Muscle layer of duodenum (tissue), 2 donors: Measurements from ENCODE around the gene AGMAT.

Source experiments
- H3K27ac ChIP-seq: one replicate; pipeline ENCODE4 v1.7.0; 2013; ENCODE audit warnings: mild to moderate bottlenecking, low read length
- H3K27me3 ChIP-seq: one replicate; pipeline ENCODE4 v1.7.0; 2013; ENCODE audit warnings: low read depth, mild to moderate bottlenecking, control low read depth, low read length
- H3K36me3 ChIP-seq, 2 donors: one replicate each; pipeline ENCODE4 v1.7.0; 2013; ENCODE audit warnings: low read length in 2 of 2, control low read depth in 1 of 2, mild to moderate bottlenecking in 1 of 2; ENCODE audit not compliant: insufficient read depth in 2 of 2, control insufficient read depth in 1 of 2
- H3K4me1 ChIP-seq, 2 donors: one replicate each; pipeline ENCODE4 v1.7.0; 2013; ENCODE audit warnings: low read length in 2 of 2, mild to moderate bottlenecking in 2 of 2, control low read depth in 1 of 2, moderate library complexity in 1 of 2; ENCODE audit not compliant: insufficient read depth in 2 of 2, control insufficient read depth in 1 of 2
- H3K4me3 ChIP-seq, 2 donors: one replicate each; pipeline ENCODE4 v1.7.0; 2013; ENCODE audit warnings: low read length in 2 of 2, low read depth in 1 of 2, mild to moderate bottlenecking in 1 of 2
- H3K9me3 ChIP-seq, 2 donors: one replicate each; pipeline ENCODE4 v1.7.0; 2013; ENCODE audit warnings: low read length in 2 of 2, control low read depth in 1 of 2, mild to moderate bottlenecking in 1 of 2; ENCODE audit not compliant: control insufficient read depth in 1 of 2
- donor health status: healthy.

AGMAT gene

GRCh38 chr1:15526490-15527339 lies 58.1 kb downstream of the AGMAT start, which contains the start of gene DNAJC16:
TSS of gene DNAJC16 (plus strand) at chr1:15526848. CDS start at chr1:15529106, 2,258 bp downstream.
- Histone ChIP-seq H3K4me1 (peaks cover 7 to 29% of the 10 kb centered on the region in 2 donors), H3K4me3 (peak within 1 kb of the TSS; percentile 60 to 91), H3K27ac (peak within 1 kb of the TSS; percentile 96), H3K9me3 (no peaks in the 10 kb centered on the region), H3K27me3 (no peaks in the 10 kb centered on the region), H3K36me3 (peaks cover 4 to 7% of the 10 kb centered on the region in 2 donors)

- peaks cover 7 to 29% of the 10 kb centered on the region in 2 donors for H3K4me1 ChIP-seq
- H3K36me3 ChIP-seq = peaks cover 4 to 6% of the 10 kb centered on the region in 2 donors
- H3K4me3 ChIP-seq = peak overlapping the region; percentile 60 to 91
- no peaks in the 10 kb centered on the region for H3K27me3 ChIP-seq
- peak overlapping the region; percentile 96 for H3K27ac ChIP-seq
- H3K9me3 ChIP-seq = no peaks in the 10 kb centered on the region
These were observed 58.8 kb downstream of the AGMAT start for GRCh38 chr1:15526021-15526489.

GRCh38 chr1:15525050-15526020 lies 59.5 kb downstream of the AGMAT start:
- peak overlapping the region; percentile 60 to 91 for H3K4me3 ChIP-seq
- H3K9me3 ChIP-seq = no peaks in the 10 kb centered on the region
- peaks cover 7 to 29% of the 10 kb centered on the region in 2 donors for H3K4me1 ChIP-seq
- H3K27me3 ChIP-seq = no peaks in the 10 kb centered on the region
- peak overlapping the region; percentile 96 for H3K27ac ChIP-seq
- H3K36me3 ChIP-seq = peaks cover 2% of the 10 kb centered on the region in 2 donors

- H3K4me1 ChIP-seq = peaks cover 7 to 29% of the 10 kb centered on the region in 2 donors
- H3K27me3 ChIP-seq = no peaks in the 10 kb centered on the region
- H3K36me3 ChIP-seq = no peaks in the 10 kb centered on the region
- no peaks in the 10 kb centered on the region for H3K9me3 ChIP-seq
- no peak overlapping the region for H3K27ac ChIP-seq
- H3K4me3 ChIP-seq = peak overlapping the region in 1 of 2 donors; percentile 72
These were observed 60.4 kb downstream of the AGMAT start for GRCh38 chr1:15524283-15525049.

GRCh38 chr1:15524021-15524282 lies 60.9 kb downstream of the AGMAT start, which contains the start of gene CASP9:
TSS of gene CASP9 (minus strand) at chr1:15524215. CDS start at chr1:15524200, 15 bp downstream.
- Histone ChIP-seq H3K27me3 (no peaks in the 10 kb centered on the region), H3K36me3 (no peaks in the 10 kb centered on the region), H3K9me3 (no peaks in the 10 kb centered on the region), H3K27ac (peak within 1 kb of the TSS; percentile 96), H3K4me1 (peaks cover 7 to 29% of the 10 kb centered on the region in 2 donors), H3K4me3 (peak within 1 kb of the TSS; percentile 67 to 91)

GRCh38 chr1:15523104-15524020 lies 61.5 kb downstream of the AGMAT start:
- H3K9me3 ChIP-seq = no peaks in the 10 kb centered on the region
- no peaks in the 10 kb centered on the region for H3K36me3 ChIP-seq
- H3K4me3 ChIP-seq = peak overlapping the region; percentile 67 to 72
- H3K4me1 ChIP-seq = peaks cover 7 to 29% of the 10 kb centered on the region in 2 donors
- peak overlapping the region; percentile 72 for H3K27ac ChIP-seq
- no peaks in the 10 kb centered on the region for H3K27me3 ChIP-seq

GRCh38 chr1:15522551-15522950 lies 62.3 kb downstream of the AGMAT start:
- no peak overlapping the region for H3K27ac ChIP-seq
- H3K4me1 ChIP-seq = peaks cover 7 to 21% of the 10 kb centered on the region in 2 donors
- H3K4me3 ChIP-seq = no peak overlapping the region
- H3K27me3 ChIP-seq = no peaks in the 10 kb centered on the region
- H3K36me3 ChIP-seq = peaks cover 0 to 3% of the 10 kb centered on the region in 2 donors
- H3K9me3 ChIP-seq = no peaks in the 10 kb centered on the region
